ENCODE data around the gene ZNF618.

GRCh38 chr9:114100536-114100935, 224.4 kb downstream of the ZNF618 start:
- TF ChIP-seq CTCF (conservative IDR thresholded peaks at IDR 0.05; ENCODE audit: low read length) (no peak), EZH2phosphoT487 (IDR thresholded peaks at IDR 0.05; ENCODE audit: borderline replicate concordance, low read depth, low read length) (no peak)
